Transverse colon (tissue), 3 donors: ENCODE results near the gene HOXC12.

Source experiments
- EP300 ChIP-seq: sonication (generic); formaldehyde crosslinking; IDR thresholded peaks from one replicate; pipeline ENCODE4 v1.6.1; 2017; ENCODE audit warnings: antibody characterized with exemption, low read depth
- POLR2A ChIP-seq: fragments of 450-650 bp; IDR thresholded peaks from one replicate; pipeline ENCODE4 v1.6.1; 2016; ENCODE audit warnings: antibody characterized with exemption, mild to moderate bottlenecking, moderate library complexity
- TF ChIP-seq, protein P1 (sequence below), 5 experiments: fragments of 200-600 bp in 3 of 5; fragments of 450-650 bp in 2 of 5; sonication (generic) in 3 of 5; IDR thresholded peaks; 1 replicate in 2 of 5; 2 replicates in 3 of 5; pipeline ENCODE4 v1.5.1; 2016 to 2017; ENCODE audit warnings: antibody characterized with exemption in 5 of 5, inconsistent platforms in 3 of 5, mild to moderate bottlenecking in 2 of 5, moderate library complexity in 1 of 5

DNA sequence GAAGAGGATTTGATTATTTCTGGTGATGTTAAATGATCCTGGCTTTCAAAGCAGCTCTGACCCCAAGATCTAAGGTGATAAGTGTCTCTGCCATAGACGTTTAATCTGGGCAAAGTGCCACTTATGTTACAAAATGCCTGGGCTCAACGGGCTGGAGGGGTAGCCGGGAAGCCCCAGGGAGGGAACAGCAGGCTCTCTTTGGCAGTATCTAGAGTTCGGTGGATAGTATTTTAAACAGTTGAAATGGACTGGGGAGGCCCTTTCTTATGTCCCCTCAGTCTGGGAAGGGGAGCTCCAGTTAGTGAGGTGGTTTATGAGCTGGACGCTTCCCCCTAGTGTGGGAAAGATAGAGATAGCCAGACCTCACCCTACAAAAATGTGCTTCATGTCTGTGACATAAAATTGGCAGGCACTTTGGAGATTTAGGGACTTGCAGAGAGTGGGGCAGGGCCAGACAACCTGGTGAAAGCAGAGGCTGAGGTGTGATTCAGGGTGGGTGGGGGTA, 12.8 kb downstream of the HOXC12 start:
- TF ChIP-seq, protein P1, sequence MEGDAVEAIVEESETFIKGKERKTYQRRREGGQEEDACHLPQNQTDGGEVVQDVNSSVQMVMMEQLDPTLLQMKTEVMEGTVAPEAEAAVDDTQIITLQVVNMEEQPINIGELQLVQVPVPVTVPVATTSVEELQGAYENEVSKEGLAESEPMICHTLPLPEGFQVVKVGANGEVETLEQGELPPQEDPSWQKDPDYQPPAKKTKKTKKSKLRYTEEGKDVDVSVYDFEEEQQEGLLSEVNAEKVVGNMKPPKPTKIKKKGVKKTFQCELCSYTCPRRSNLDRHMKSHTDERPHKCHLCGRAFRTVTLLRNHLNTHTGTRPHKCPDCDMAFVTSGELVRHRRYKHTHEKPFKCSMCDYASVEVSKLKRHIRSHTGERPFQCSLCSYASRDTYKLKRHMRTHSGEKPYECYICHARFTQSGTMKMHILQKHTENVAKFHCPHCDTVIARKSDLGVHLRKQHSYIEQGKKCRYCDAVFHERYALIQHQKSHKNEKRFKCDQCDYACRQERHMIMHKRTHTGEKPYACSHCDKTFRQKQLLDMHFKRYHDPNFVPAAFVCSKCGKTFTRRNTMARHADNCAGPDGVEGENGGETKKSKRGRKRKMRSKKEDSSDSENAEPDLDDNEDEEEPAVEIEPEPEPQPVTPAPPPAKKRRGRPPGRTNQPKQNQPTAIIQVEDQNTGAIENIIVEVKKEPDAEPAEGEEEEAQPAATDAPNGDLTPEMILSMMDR (IDR thresholded peaks at IDR 0.05) = no peak
- TF ChIP-seq EP300 = no peak
- TF ChIP-seq POLR2A = no peak
